Mesenchymal stem cell (in vitro differentiated cells and primary cell): ENCODE measurements around the gene CLDN20.

Experiments
- DNase-seq: peaks from one replicate; pipeline ENCODE4 v3.0.0-alpha.2; 2013
- H2AFZ ChIP-seq: one replicate; pipeline ENCODE4 v1.6.1; 2013; ENCODE audit warnings: low read depth, mild to moderate bottlenecking, control low read depth, inconsistent platforms, low read length, moderate library complexity
- H2AK5ac ChIP-seq: 2 replicates; pipeline ENCODE4 v1.6.1; 2013; ENCODE audit warnings: low read length, moderate library complexity, mild to moderate bottlenecking, inconsistent platforms; ENCODE audit not compliant: severe bottlenecking
- H2BK120ac ChIP-seq: one replicate; pipeline ENCODE4 v1.6.1; 2013; ENCODE audit warnings: low read depth, mild to moderate bottlenecking, inconsistent platforms, low read length, moderate library complexity
- H2BK12ac ChIP-seq, 2 experiments: one replicate each; pipeline ENCODE4 v1.6.1; 2013; ENCODE audit warnings: inconsistent platforms in 2 of 2, low read length in 2 of 2, mild to moderate bottlenecking in 2 of 2, moderate library complexity in 2 of 2, control low read depth in 1 of 2
- H2BK15ac ChIP-seq: one replicate; pipeline ENCODE4 v1.6.1; 2013; ENCODE audit warnings: mild to moderate bottlenecking, low read depth, inconsistent platforms; ENCODE audit not compliant: poor library complexity, severe bottlenecking
- H2BK5ac ChIP-seq: 2 replicates; pipeline ENCODE4 v1.6.1; 2013; ENCODE audit warnings: low read depth, mild to moderate bottlenecking, low read length, control low read depth, inconsistent platforms; ENCODE audit not compliant: poor library complexity, severe bottlenecking
- H3K14ac ChIP-seq, 2 experiments: one replicate each; pipeline ENCODE4 v1.6.1; 2013; ENCODE audit warnings: inconsistent platforms in 2 of 2, low read length in 2 of 2, control low read depth in 1 of 2, mild to moderate bottlenecking in 1 of 2, moderate library complexity in 1 of 2
- H3K18ac ChIP-seq, 2 experiments: one replicate each; pipeline ENCODE4 v1.6.1; 2013; ENCODE audit warnings: inconsistent platforms in 2 of 2, low read length in 2 of 2, control low read depth in 1 of 2, low read depth in 1 of 2, mild to moderate bottlenecking in 1 of 2
- H3K23ac ChIP-seq, 2 experiments: one replicate each; pipeline ENCODE4 v1.6.1; 2013; ENCODE audit warnings: inconsistent platforms in 2 of 2, low read length in 2 of 2, mild to moderate bottlenecking in 2 of 2, moderate library complexity in 2 of 2, control low read depth in 1 of 2
- H3K27ac ChIP-seq: 2 replicates; pipeline ENCODE4 v1.5.1; 2013; ENCODE audit warnings: mild to moderate bottlenecking, moderate library complexity, low read length, control low read depth, inconsistent platforms; ENCODE audit not compliant: poor library complexity, severe bottlenecking
- H3K27me3 ChIP-seq, 2 experiments: 2 replicates each; pipeline versions ENCODE4 v1.6.1 to v1.7.0; 2013; ENCODE audit warnings: low read length in 2 of 2, mild to moderate bottlenecking in 2 of 2, moderate library complexity in 2 of 2, control low read depth in 1 of 2, inconsistent platforms in 1 of 2; ENCODE audit not compliant: control insufficient read depth in 1 of 2, insufficient read depth in 1 of 2
- H3K36me3 ChIP-seq, 2 experiments: 2 replicates each; pipeline versions ENCODE4 v1.6.1 to v1.7.0; 2013; ENCODE audit warnings: low read length in 2 of 2, control low read depth in 1 of 2, inconsistent platforms in 1 of 2, low read depth in 1 of 2, mild to moderate bottlenecking in 1 of 2; ENCODE audit not compliant: insufficient read depth in 2 of 2, control insufficient read depth in 1 of 2
- H3K4ac ChIP-seq, 2 experiments: one replicate each; pipeline ENCODE4 v1.6.1; 2013; ENCODE audit warnings: inconsistent platforms in 2 of 2, low read length in 2 of 2, mild to moderate bottlenecking in 2 of 2, moderate library complexity in 2 of 2, control low read depth in 1 of 2, low read depth in 1 of 2
- H3K4me1 ChIP-seq: 2 replicates; pipeline ENCODE4 v1.6.1; 2013; ENCODE audit warnings: low read depth, low read length, control low read depth; ENCODE audit not compliant: control insufficient read depth, insufficient read depth
- H3K4me2 ChIP-seq: 2 replicates; pipeline ENCODE4 v1.6.1; 2013; ENCODE audit warnings: low read length, mild to moderate bottlenecking, inconsistent platforms; ENCODE audit not compliant: poor library complexity, severe bottlenecking
- H3K4me3 ChIP-seq, 2 experiments: 2 replicates each; pipeline versions ENCODE4 v1.5.1 to v1.7.0; 2013; ENCODE audit warnings: low read length in 2 of 2, mild to moderate bottlenecking in 2 of 2, control low read depth in 1 of 2, low read depth in 1 of 2; ENCODE audit not compliant: insufficient read depth in 1 of 2
- H3K79me1 ChIP-seq: replicated peaks from 2 replicates; pipeline ENCODE4 v1.6.1; 2013; ENCODE audit warnings: mild to moderate bottlenecking, control low read depth, low read length, inconsistent platforms; ENCODE audit not compliant: poor library complexity, severe bottlenecking
- H3K9ac ChIP-seq: 2 replicates; pipeline ENCODE4 v1.7.0; 2013; ENCODE audit warnings: mild to moderate bottlenecking, low read length, moderate library complexity
- H3K9me3 ChIP-seq: 2 replicates; pipeline ENCODE4 v1.7.0; 2013; ENCODE audit warnings: mild to moderate bottlenecking, low read length; ENCODE audit not compliant: control insufficient read depth
- H4K8ac ChIP-seq: one replicate; pipeline ENCODE4 v1.6.1; 2013; ENCODE audit warnings: inconsistent platforms, mild to moderate bottlenecking, low read length, moderate library complexity
- H4K91ac ChIP-seq: one replicate; pipeline ENCODE4 v1.6.1; 2013; ENCODE audit warnings: mild to moderate bottlenecking, low read length, inconsistent platforms
- WGBS: methylation state at CpG from one replicate; pipeline ENCODE4 v1.1.7; 2013; ENCODE audit warnings: mixed read lengths; 5-methylcytosine and 5-hydroxymethylcytosine counted together

Gene CLDN20

DNA sequence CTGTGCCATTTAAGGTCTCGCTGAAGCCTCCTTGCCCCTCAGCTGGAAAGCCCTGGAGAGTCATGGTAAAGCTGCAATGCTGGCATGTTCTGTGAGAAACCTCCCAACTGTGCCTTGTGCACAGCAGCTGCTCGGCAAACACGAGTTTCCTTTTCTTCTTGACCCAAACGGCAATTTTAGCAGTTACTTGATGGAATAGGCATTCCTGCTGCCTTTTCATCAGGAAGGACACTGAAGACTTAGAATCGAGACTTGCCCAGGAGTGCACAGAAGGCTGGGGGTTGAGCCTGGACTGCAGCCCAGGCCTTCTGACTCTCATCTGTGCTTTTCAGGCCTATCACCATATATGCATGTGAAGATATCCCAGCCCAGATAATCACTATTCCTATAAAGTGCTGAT, 28.7 kb upstream of the CLDN20 start:
- Histone ChIP-seq H3K23ac (no peak overlapping the region), H2BK12ac (no peak overlapping the region), H3K9me3 (no peaks in the 10 kb centered on the region), H3K18ac (no peak overlapping the region), H2AK5ac (no peak overlapping the region), H2BK120ac (no peak overlapping the region), H3K4me2 (no peak overlapping the region), H3K36me3 (no peaks in the 10 kb centered on the region), H2BK5ac (no peak overlapping the region), H3K4me1 (no peaks in the 10 kb centered on the region), H3K27ac (no peak overlapping the region), H4K91ac (no peak overlapping the region), H3K14ac (no peak overlapping the region), H2AFZ (no peak overlapping the region), H3K9ac (no peak overlapping the region), H3K27me3 (no peaks in the 10 kb centered on the region), H3K4ac (no peak overlapping the region), H4K8ac (no peak overlapping the region), H2BK15ac (no peak overlapping the region), H3K79me1 (no peaks in the 10 kb centered on the region), H3K4me3 (no peak overlapping the region)
- DNase-seq = no peak
- WGBS = 90% methylated on average over 5 of the region's 5 CpGs

DNA sequence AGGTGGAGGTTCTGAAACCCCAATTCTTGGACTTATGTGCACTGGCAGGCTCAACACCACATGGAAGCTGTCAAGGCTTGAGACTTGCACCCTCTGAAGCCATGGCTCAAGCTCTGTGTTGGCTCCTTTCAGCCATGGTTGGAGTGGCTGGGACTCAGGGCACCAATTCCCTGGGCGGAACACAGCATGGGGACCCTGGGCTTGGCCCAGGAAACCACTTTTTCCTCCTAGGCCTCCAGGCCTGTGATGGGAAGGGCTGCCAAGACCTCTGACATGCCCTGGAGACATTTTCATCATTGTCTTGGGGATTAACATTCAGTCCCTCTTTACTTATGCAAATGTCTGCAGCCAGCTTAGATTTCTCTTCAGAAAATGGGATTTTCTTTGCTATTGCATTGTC, 26.2 kb upstream of the CLDN20 start:
- no peak overlapping the region for H2BK15ac ChIP-seq
- no peak overlapping the region for H3K4me3 ChIP-seq
- no peak overlapping the region for H2BK12ac ChIP-seq
- no peak overlapping the region for H2BK5ac ChIP-seq
- H3K4ac ChIP-seq = no peak overlapping the region
- no peak for DNase-seq
- no peaks in the 10 kb centered on the region for H3K36me3 ChIP-seq
- no peaks in the 10 kb centered on the region for H3K79me1 ChIP-seq
- no peak overlapping the region for H2AFZ ChIP-seq
- no peaks in the 10 kb centered on the region for H3K9me3 ChIP-seq
- H4K91ac ChIP-seq = no peak overlapping the region
- H3K9ac ChIP-seq = no peak overlapping the region
- H3K4me1 ChIP-seq = peaks cover 2% of the 10 kb centered on the region
- WGBS = 93% methylated on average over 1 of the region's 1 CpG
- no peaks in the 10 kb centered on the region for H3K27me3 ChIP-seq
- H2BK120ac ChIP-seq = no peak overlapping the region
- no peak overlapping the region for H3K18ac ChIP-seq
- no peak overlapping the region for H3K14ac ChIP-seq
- no peak overlapping the region for H4K8ac ChIP-seq
- no peak overlapping the region for H3K4me2 ChIP-seq
- H3K23ac ChIP-seq = no peak overlapping the region
- H2AK5ac ChIP-seq = no peak overlapping the region
- H3K27ac ChIP-seq = no peak overlapping the region

- no peaks in the 10 kb centered on the region for H3K36me3 ChIP-seq
- H3K27me3 ChIP-seq = no peaks in the 10 kb centered on the region
- peaks cover 2% of the 10 kb centered on the region for H3K4me1 ChIP-seq
- WGBS = 96% methylated on average over 17 of the region's 19 CpGs
- H3K9ac ChIP-seq = no peak overlapping the region
- H3K18ac ChIP-seq = peak overlapping the region in 1 of 2 experiments; percentile 34
- H3K9me3 ChIP-seq = no peaks in the 10 kb centered on the region
- H2BK5ac ChIP-seq = no peak overlapping the region
- no peak overlapping the region for H2AK5ac ChIP-seq
- no peak overlapping the region for H3K4me2 ChIP-seq
- no peak overlapping the region for H3K27ac ChIP-seq
- no peak overlapping the region for H3K14ac ChIP-seq
- H3K79me1 ChIP-seq = no peaks in the 10 kb centered on the region
- no peak overlapping the region for H3K4me3 ChIP-seq
- H3K4ac ChIP-seq = no peak overlapping the region
- no peak overlapping the region for H3K23ac ChIP-seq
- H4K91ac ChIP-seq = no peak overlapping the region
- H2BK12ac ChIP-seq = no peak overlapping the region
- H4K8ac ChIP-seq = no peak overlapping the region
- no peak overlapping the region for H2BK15ac ChIP-seq
- H2BK120ac ChIP-seq = no peak overlapping the region
- no peak overlapping the region for H2AFZ ChIP-seq
- no peak for DNase-seq
Observed at GRCh38 chr6:155240905-155241600, 22.8 kb upstream of the CLDN20 start.

GRCh38 chr6:155241966-155242365, 21.8 kb upstream of the CLDN20 start:
- no peaks in the 10 kb centered on the region for H3K79me1 ChIP-seq

More at GRCh38 chr6:155241966-155242365, 21.8 kb upstream of the CLDN20 start:
- no peak overlapping the region for H2AK5ac ChIP-seq
- H4K91ac ChIP-seq = no peak overlapping the region
- no peak overlapping the region for H3K14ac ChIP-seq
- no peak overlapping the region for H3K9ac ChIP-seq
- peak overlapping the region; percentile 49 for H2BK15ac ChIP-seq
- no peak overlapping the region for H2BK5ac ChIP-seq
- WGBS = 92% methylated on average over 8 of the region's 8 CpGs
- H3K4me2 ChIP-seq = no peak overlapping the region
- no peak overlapping the region for H3K18ac ChIP-seq
- no peak for DNase-seq
- H3K27ac ChIP-seq = no peak overlapping the region
- no peaks in the 10 kb centered on the region for H3K36me3 ChIP-seq
- no peak overlapping the region for H2BK12ac ChIP-seq
- no peak overlapping the region for H3K23ac ChIP-seq
- no peak overlapping the region for H3K4me3 ChIP-seq
- H2BK120ac ChIP-seq = no peak overlapping the region
- no peak overlapping the region for H4K8ac ChIP-seq
- H3K4ac ChIP-seq = no peak overlapping the region
- H3K9me3 ChIP-seq = no peaks in the 10 kb centered on the region
- peaks cover 2% of the 10 kb centered on the region for H3K4me1 ChIP-seq
- no peaks in the 10 kb centered on the region for H3K27me3 ChIP-seq
- H2AFZ ChIP-seq = no peak overlapping the region
